GM18498 (cell line): ENCODE measurements around the gene SSR2.

Source experiments
- ATAC-seq: cut with Tn5 transposase; IDR thresholded peaks from one replicate; pipeline ENCODE4 v1.9.1; 2021; ENCODE audit warnings: mild to moderate bottlenecking, moderate library complexity; ENCODE audit not compliant: unreplicated experiment

Gene SSR2

GRCh38 chr1:155975375-155976061, 45.2 kb downstream of the SSR2 start:
- no peak for ATAC-seq

- ATAC-seq = no peak
Observed at GRCh38 chr1:155974208-155975115, 46.3 kb downstream of the SSR2 start.

- ATAC-seq = no peak
Observed at GRCh38 chr1:155973723-155974122, 47.0 kb downstream of the SSR2 start.

- ATAC-seq = no peak
Observed at GRCh38 chr1:155971910-155972809, 48.6 kb downstream of the SSR2 start.

- ATAC-seq = peak; percentile 56
Observed at GRCh38 chr1:155970531-155971167, 50.1 kb downstream of the SSR2 start.

- ATAC-seq = no peak
Observed at GRCh38 chr1:155969377-155969791, 51.4 kb downstream of the SSR2 start.

GRCh38 chr1:155968670-155969069, 52.1 kb downstream of the SSR2 start:
- ATAC-seq = no peak

- no peak for ATAC-seq
Observed at GRCh38 chr1:155968051-155968400, 52.7 kb downstream of the SSR2 start.

- ATAC-seq = no peak
Observed at GRCh38 chr1:155967341-155968050, 53.3 kb downstream of the SSR2 start.

GRCh38 chr1:155966750-155967149, 54.0 kb downstream of the SSR2 start:
- ATAC-seq = no peak

GRCh38 chr1:155966135-155966534, 54.6 kb downstream of the SSR2 start:
- no peak for ATAC-seq

- ATAC-seq = no peak
Observed at GRCh38 chr1:155964193-155964592, 56.6 kb downstream of the SSR2 start.

- no peak for ATAC-seq
Observed at GRCh38 chr1:155962599-155963211, 58.0 kb downstream of the SSR2 start.

- no peak for ATAC-seq
Observed at GRCh38 chr1:155961937-155962336, 58.8 kb downstream of the SSR2 start.

GRCh38 chr1:155960081-155960745, 60.5 kb downstream of the SSR2 start:
- no peak for ATAC-seq
